ENCODE results near the gene PRPF8. TPM values are rescaled to one million over a fixed set of nuclear protein-coding genes. Genes with fewer than 3 reads are reported as not detected.

PRPF8 gene
- total RNA-seq, 1 experiment from 2014 or later = 103 TPM

DNA sequence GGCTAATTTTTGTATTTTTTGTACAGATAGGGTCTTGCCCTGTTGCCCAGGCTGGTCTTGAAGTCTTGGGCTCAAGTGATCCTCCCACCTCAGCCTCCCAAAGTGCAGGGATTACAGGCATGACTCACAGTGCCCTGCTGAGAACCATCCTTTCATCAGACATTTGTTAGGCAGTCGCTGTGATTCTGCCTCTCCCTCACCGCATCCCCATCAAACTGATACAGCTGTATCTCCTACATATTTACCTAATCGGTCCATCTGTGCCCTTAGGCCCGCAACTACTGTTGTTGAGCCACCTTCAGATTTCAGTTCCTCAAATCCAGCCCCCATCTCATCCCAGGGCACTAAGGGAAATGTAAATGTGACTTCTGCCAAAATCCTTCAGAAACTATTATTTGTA, 54.0 kb downstream of the PRPF8 start:
- Histone ChIP-seq H3K9me3 (ENCODE audit: low read length) (no peaks in the 10 kb centered on the region), H3K27ac (ENCODE audit: low read length) (no peak overlapping the region), H3K79me2 (ENCODE audit: low read length) (no peaks in the 10 kb centered on the region), H3K27me3 (ENCODE audit: low read length) (no peaks in the 10 kb centered on the region), H3K4me3 (ENCODE audit: low read length) (no peak overlapping the region), H3K9ac (ENCODE audit: low read length) (no peak overlapping the region), H3K4me1 (ENCODE audit: insufficient read depth, low read length) (no peaks in the 10 kb centered on the region), H3F3A (ENCODE audit: low read length, unreplicated experiment) (no peaks in the 10 kb centered on the region), H3K36me3 (ENCODE audit: low read depth, low read length) (no peaks in the 10 kb centered on the region; the same call in 1 of the 2 replicates), H3K9me2 (replicated peaks; ENCODE audit: low read length) (no peaks in the 10 kb centered on the region), H4K20me1 (ENCODE audit: low read length) (no peaks in the 10 kb centered on the region), H2AFZ (ENCODE audit: low read length) (no peak overlapping the region), H3K4me2 (ENCODE audit: low read length) (no peak overlapping the region)
- intact Hi-C loops (cut with micrococcal nuclease) = loop anchor here (1.0 kb wide), 1 partner anchor 56 kb away; no protein-coding TSS in a partner anchor
- DNase-seq (no peak), ATAC-seq (no peak)
- no TSS peak for BruUV-seq (replicated peaks)
- ChIA-PET POLR2A (ENCODE audit: unreplicated experiment) (interaction anchor here (0.6 kb wide), 1 partner anchor 23 kb away, joined by 16 read pairs; no protein-coding TSS in a partner anchor), CTCF (interaction anchor here (0.6 to 3.1 kb wide), 4 partner anchors 17 to 56 kb away, joined by 3 to 34 read pairs (median 6); no protein-coding TSS in a partner anchor)
- TF ChIP-seq EZH2phosphoT487 (IDR thresholded peaks at IDR 0.05; ENCODE audit: borderline replicate concordance, low read length) = no peak
- TF ChIP-seq, protein P1, sequence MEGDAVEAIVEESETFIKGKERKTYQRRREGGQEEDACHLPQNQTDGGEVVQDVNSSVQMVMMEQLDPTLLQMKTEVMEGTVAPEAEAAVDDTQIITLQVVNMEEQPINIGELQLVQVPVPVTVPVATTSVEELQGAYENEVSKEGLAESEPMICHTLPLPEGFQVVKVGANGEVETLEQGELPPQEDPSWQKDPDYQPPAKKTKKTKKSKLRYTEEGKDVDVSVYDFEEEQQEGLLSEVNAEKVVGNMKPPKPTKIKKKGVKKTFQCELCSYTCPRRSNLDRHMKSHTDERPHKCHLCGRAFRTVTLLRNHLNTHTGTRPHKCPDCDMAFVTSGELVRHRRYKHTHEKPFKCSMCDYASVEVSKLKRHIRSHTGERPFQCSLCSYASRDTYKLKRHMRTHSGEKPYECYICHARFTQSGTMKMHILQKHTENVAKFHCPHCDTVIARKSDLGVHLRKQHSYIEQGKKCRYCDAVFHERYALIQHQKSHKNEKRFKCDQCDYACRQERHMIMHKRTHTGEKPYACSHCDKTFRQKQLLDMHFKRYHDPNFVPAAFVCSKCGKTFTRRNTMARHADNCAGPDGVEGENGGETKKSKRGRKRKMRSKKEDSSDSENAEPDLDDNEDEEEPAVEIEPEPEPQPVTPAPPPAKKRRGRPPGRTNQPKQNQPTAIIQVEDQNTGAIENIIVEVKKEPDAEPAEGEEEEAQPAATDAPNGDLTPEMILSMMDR (conservative IDR thresholded peaks at IDR 0.05; ENCODE audit: low read depth, low read length) = no peak
- no peak for TF ChIP-seq EZH2 (IDR thresholded peaks at IDR 0.05; ENCODE audit: low read length, unreplicated experiment)

DNA sequence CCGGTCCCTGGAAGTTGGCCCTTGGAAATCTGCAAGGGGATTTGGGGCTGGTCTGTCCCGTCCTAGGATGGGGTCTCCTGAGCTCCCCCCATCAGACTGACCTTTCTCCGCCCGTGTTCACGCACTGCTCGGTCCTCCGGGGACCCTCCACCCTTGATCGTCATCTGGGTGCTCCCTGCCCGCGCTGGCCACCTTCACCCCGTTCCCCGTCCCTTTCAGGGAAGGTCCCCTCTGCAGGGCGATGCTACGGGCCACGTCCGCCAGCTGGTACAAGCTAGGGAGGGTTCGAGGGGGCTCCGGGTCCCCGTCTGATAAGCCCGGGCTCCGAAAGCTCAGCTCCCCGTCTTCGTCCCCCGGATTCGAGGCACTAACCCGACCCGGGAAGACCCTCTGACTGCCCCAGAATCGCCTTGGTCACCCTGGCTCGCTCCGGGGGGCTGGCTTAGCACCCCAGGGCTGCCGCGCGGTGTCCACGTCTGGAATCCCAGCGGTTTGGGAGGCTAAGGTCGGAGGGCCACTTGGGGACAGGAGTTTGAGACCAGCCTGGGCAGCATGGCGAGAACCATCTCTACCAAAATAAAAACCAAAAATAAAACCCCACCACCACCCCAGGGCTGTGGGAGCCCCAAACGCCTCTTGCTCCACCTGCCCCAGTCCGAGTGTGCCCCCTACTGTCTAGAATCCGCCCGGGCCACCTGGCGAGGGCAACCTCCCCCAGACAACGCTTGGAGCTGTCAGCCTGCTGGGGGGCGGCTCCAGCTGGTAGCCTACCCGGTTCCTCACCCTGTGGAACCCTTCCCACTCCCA, 55.0 kb downstream of the PRPF8 start:
- intact Hi-C loops (cut with micrococcal nuclease) = loop anchor here (1.0 kb wide), 1 partner anchor 55 kb away; no protein-coding TSS in a partner anchor
- H3K9me3 ChIP-seq (ENCODE audit: low read length) = no peaks in the 10 kb centered on the region
- peak overlapping the region; percentile 78 for H3K9ac ChIP-seq (ENCODE audit: low read length)
- H3K4me1 ChIP-seq (ENCODE audit: insufficient read depth, low read length) = no peaks in the 10 kb centered on the region
- no peaks in the 10 kb centered on the region for H3K9me2 ChIP-seq (replicated peaks; ENCODE audit: low read length)
- H3F3A ChIP-seq (ENCODE audit: low read length, unreplicated experiment) = no peaks in the 10 kb centered on the region
- peak overlapping the region; percentile 73 for H3K4me3 ChIP-seq (ENCODE audit: low read length)
- BruUV-seq (replicated peaks) = no TSS peak
- TF ChIP-seq EZH2phosphoT487 (IDR thresholded peaks at IDR 0.05; ENCODE audit: borderline replicate concordance, low read length) = no peak
- TF ChIP-seq, protein P1 (conservative IDR thresholded peaks at IDR 0.05; ENCODE audit: low read depth, low read length) = peak; percentile 70
- CTCF ChIA-PET = interaction anchor here (0.6 to 3.1 kb wide), 3 partner anchors 18 to 55 kb away, joined by 3 to 34 read pairs (median 4); no protein-coding TSS in a partner anchor
- no peaks in the 10 kb centered on the region for H3K27me3 ChIP-seq (ENCODE audit: low read length)
- H4K20me1 ChIP-seq (ENCODE audit: low read length) = no peaks in the 10 kb centered on the region
- DNase-seq (peak; percentile 61), ATAC-seq (peak; percentile 19; the same call in 1 of the 2 replicates)
- peak overlapping the region; percentile 99 for H3K4me2 ChIP-seq (ENCODE audit: low read length)
- POLR2A ChIA-PET (ENCODE audit: unreplicated experiment) = no interaction called here
- H3K36me3 ChIP-seq (ENCODE audit: low read depth, low read length) = no peaks in the 10 kb centered on the region; the same call in 1 of the 2 replicates
- H3K79me2 ChIP-seq (ENCODE audit: low read length) = no peaks in the 10 kb centered on the region
- peak overlapping the region; percentile 92 for H2AFZ ChIP-seq (ENCODE audit: low read length)
- no peak overlapping the region for H3K27ac ChIP-seq (ENCODE audit: low read length)

All from PC-3 (cell line).